ENCODE data around the gene ACCSL. TPM values are rescaled to one million over a fixed set of nuclear protein-coding genes. Genes with fewer than 3 reads are reported as not detected.

ACCSL gene
- total RNA-seq, 2 donors from 2014 or later = 0.15 to 0.78 TPM

GRCh38 chr11:44010789-44011251, 37.0 kb upstream of the ACCSL start:
- peaks cover 32% of the 10 kb centered on the region for H3K27me3 Mint-ChIP-seq
- no peaks in the 10 kb centered on the region for H3K9me3 ChIP-seq (ENCODE audit: control insufficient read depth, low read length, poor library complexity, severe bottlenecking)
- H3K36me3 Mint-ChIP-seq (ENCODE audit: low read depth) = no peaks in the 10 kb centered on the region
- H3K27ac Mint-ChIP-seq = no peak overlapping the region
- no peaks in the 10 kb centered on the region for H3K4me1 Mint-ChIP-seq
- H3K4me3 Mint-ChIP-seq = no peak overlapping the region
- ATAC-seq = no peak
- no peak for DNase-seq

- no peak for ATAC-seq
- no peaks in the 10 kb centered on the region for H3K9me3 ChIP-seq (ENCODE audit: control insufficient read depth, low read length, poor library complexity, severe bottlenecking)
- Mint-ChIP-seq H3K4me1 (no peaks in the 10 kb centered on the region), H3K27ac (no peak overlapping the region), H3K36me3 (ENCODE audit: low read depth) (no peaks in the 10 kb centered on the region), H3K27me3 (peaks cover 32% of the 10 kb centered on the region), H3K4me3 (no peak overlapping the region)
- DNase-seq = no peak
These were observed 36.0 kb upstream of the ACCSL start for GRCh38 chr11:44011797-44012196.

GRCh38 chr11:44014968-44015623, 32.7 kb upstream of the ACCSL start:
- no peaks in the 10 kb centered on the region for H3K36me3 Mint-ChIP-seq (ENCODE audit: low read depth)

DNA sequence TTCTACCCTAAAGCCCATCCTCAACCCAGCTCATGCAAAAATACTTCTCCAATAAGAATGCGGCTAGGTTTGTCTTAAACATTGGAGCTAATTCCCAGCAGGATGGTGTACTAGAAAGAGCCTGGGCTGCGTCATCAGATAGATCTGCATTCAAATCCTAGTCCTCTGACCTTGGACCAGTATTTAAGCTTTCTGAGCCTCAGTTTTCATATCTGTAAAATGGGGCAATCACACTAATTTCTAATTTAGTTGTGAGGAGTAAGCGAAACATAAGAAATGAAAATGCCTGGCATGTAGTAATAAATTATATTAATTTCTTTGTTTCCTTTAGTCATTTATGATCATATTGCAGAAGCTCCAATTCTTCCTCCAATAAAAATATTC, 32.2 kb upstream of the ACCSL start:
- H3K36me3 Mint-ChIP-seq (ENCODE audit: low read depth) = no peaks in the 10 kb centered on the region
- H3K27ac Mint-ChIP-seq = no peak overlapping the region
- no peak for ATAC-seq
- no peak for DNase-seq
- no peaks in the 10 kb centered on the region for H3K4me1 Mint-ChIP-seq
- no peaks in the 10 kb centered on the region for H3K9me3 ChIP-seq (ENCODE audit: control insufficient read depth, low read length, poor library complexity, severe bottlenecking)
- H3K27me3 Mint-ChIP-seq = peaks cover 17% of the 10 kb centered on the region
- H3K4me3 Mint-ChIP-seq = no peak overlapping the region

More at GRCh38 chr11:44014968-44015623, 32.7 kb upstream of the ACCSL start:
- no peak for DNase-seq
- Mint-ChIP-seq H3K27me3 (peaks cover 23% of the 10 kb centered on the region), H3K27ac (no peak overlapping the region), H3K4me1 (no peaks in the 10 kb centered on the region), H3K4me3 (no peak overlapping the region)
- H3K9me3 ChIP-seq (ENCODE audit: control insufficient read depth, low read length, poor library complexity, severe bottlenecking) = no peaks in the 10 kb centered on the region
- ATAC-seq = no peak

GRCh38 chr11:44016131-44016530, 31.6 kb upstream of the ACCSL start:
- ATAC-seq (no peak), DNase-seq (no peak)
- H3K4me3 Mint-ChIP-seq = no peak overlapping the region
- peaks cover 12% of the 10 kb centered on the region for H3K27me3 Mint-ChIP-seq
- no peaks in the 10 kb centered on the region for H3K9me3 ChIP-seq (ENCODE audit: control insufficient read depth, low read length, poor library complexity, severe bottlenecking)
- no peaks in the 10 kb centered on the region for H3K4me1 Mint-ChIP-seq
- H3K36me3 Mint-ChIP-seq (ENCODE audit: low read depth) = no peaks in the 10 kb centered on the region
- H3K27ac Mint-ChIP-seq = no peak overlapping the region

DNA sequence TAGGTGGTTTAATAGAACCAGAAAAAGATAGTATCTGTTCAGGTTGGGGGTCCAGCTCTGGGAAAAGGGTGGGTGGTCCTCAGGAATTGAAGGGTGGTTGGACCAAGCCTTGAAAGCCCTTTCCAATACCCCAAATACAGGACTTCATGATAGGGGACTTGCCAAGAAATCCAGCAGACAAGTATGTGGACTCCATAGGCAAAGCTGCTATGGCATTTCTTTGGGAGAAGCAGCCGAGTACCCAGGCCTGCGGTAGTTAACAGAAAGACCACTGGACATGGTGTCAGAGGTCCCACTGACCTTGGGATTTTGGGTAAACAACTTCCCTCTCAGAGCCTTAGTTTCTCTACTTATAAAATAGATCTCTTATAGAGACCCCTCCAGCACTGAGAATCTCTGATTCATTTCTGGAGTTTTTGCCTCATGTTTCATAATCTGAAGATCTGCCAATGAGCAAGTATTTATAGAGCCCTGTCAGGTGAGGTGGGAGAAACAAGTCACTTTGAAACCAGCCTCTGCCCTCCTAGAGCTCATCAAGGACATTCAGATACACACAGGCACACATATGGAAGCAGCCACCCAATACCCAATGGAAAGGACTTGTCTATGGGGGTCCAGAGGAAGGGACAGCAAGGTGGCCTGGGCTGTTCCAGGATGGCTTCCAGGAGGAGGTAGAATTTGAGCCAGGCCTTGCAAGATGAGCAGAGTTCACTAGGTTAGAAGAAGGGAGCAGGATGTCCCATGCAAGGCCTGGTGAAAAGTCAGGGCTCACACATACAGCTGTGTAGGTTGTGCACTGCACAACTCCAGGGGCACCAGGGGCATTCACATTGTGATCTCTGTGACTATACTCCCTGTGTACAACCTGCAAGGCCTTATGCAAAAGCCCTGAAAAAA, 31.0 kb upstream of the ACCSL start:
- Mint-ChIP-seq H3K4me3 (no peak overlapping the region), H3K27me3 (peaks cover 6% of the 10 kb centered on the region), H3K4me1 (no peaks in the 10 kb centered on the region), H3K27ac (no peak overlapping the region), H3K36me3 (ENCODE audit: low read depth) (no peaks in the 10 kb centered on the region)
- no peaks in the 10 kb centered on the region for H3K9me3 ChIP-seq (ENCODE audit: control insufficient read depth, low read length, poor library complexity, severe bottlenecking)
- DNase-seq (no peak), ATAC-seq (no peak)

GRCh38 chr11:44017443-44018126, 30.2 kb upstream of the ACCSL start:
- Mint-ChIP-seq H3K27ac (no peak overlapping the region), H3K36me3 (ENCODE audit: low read depth) (peaks cover 2% of the 10 kb centered on the region), H3K27me3 (peaks cover 4% of the 10 kb centered on the region), H3K4me3 (no peak overlapping the region), H3K4me1 (no peaks in the 10 kb centered on the region)
- no peaks in the 10 kb centered on the region for H3K9me3 ChIP-seq (ENCODE audit: control insufficient read depth, low read length, poor library complexity, severe bottlenecking)
- DNase-seq (no peak), ATAC-seq (no peak)

GRCh38 chr11:44018127-44018521, 29.7 kb upstream of the ACCSL start:
- no peaks in the 10 kb centered on the region for H3K4me1 Mint-ChIP-seq
- H3K27ac Mint-ChIP-seq = no peak overlapping the region
- no peak overlapping the region for H3K4me3 Mint-ChIP-seq
- no peaks in the 10 kb centered on the region for H3K9me3 ChIP-seq (ENCODE audit: control insufficient read depth, low read length, poor library complexity, severe bottlenecking)
- peaks cover 2% of the 10 kb centered on the region for H3K36me3 Mint-ChIP-seq (ENCODE audit: low read depth)
- ATAC-seq (no peak), DNase-seq (no peak)
- H3K27me3 Mint-ChIP-seq = peaks cover 4% of the 10 kb centered on the region

DNA sequence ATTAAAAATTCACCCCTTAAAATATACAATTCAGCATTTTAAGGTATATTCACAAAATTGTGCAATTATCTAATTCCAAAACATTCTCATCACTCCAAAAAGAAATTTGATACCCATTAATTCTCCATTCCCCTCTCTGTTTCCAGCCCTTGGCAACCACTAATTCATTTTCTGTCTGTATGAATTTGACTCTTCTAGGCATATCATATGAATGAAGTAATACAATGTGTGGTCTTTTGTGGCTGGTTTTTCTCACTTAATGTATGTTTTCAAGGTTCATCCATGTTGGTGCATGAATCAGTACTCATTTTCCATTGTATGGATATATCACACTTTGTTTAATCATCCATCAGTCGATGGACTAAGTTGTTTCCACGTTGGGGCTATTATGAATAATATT, 29.0 kb upstream of the ACCSL start:
- H3K4me1 Mint-ChIP-seq = no peaks in the 10 kb centered on the region
- H3K4me3 Mint-ChIP-seq = no peak overlapping the region
- ATAC-seq (no peak), DNase-seq (no peak)
- H3K27ac Mint-ChIP-seq = no peak overlapping the region
- H3K27me3 Mint-ChIP-seq = peaks cover 4% of the 10 kb centered on the region
- no peaks in the 10 kb centered on the region for H3K9me3 ChIP-seq (ENCODE audit: control insufficient read depth, low read length, poor library complexity, severe bottlenecking)
- peaks cover 2% of the 10 kb centered on the region for H3K36me3 Mint-ChIP-seq (ENCODE audit: low read depth)

- H3K9me3 ChIP-seq (ENCODE audit: control insufficient read depth, low read length, poor library complexity, severe bottlenecking) = peaks cover 2% of the 10 kb centered on the region
- no peaks in the 10 kb centered on the region for H3K4me1 Mint-ChIP-seq
- DNase-seq = no peak
- H3K36me3 Mint-ChIP-seq (ENCODE audit: low read depth) = peaks cover 4% of the 10 kb centered on the region
- peaks cover 23% of the 10 kb centered on the region for H3K27me3 Mint-ChIP-seq
- no peak overlapping the region for H3K27ac Mint-ChIP-seq
- ATAC-seq = no peak
- no peak overlapping the region for H3K4me3 Mint-ChIP-seq
These were observed 22.8 kb upstream of the ACCSL start for GRCh38 chr11:44024977-44025376.

- Mint-ChIP-seq H3K36me3 (ENCODE audit: low read depth) (peaks cover 4% of the 10 kb centered on the region), H3K27me3 (peaks cover 26% of the 10 kb centered on the region), H3K4me1 (no peaks in the 10 kb centered on the region), H3K4me3 (no peak overlapping the region), H3K27ac (no peak overlapping the region)
- no peak for ATAC-seq
- peaks cover 2% of the 10 kb centered on the region for H3K9me3 ChIP-seq (ENCODE audit: control insufficient read depth, low read length, poor library complexity, severe bottlenecking)
- no peak for DNase-seq
These were observed 22.1 kb upstream of the ACCSL start for GRCh38 chr11:44025727-44026126.

DNA sequence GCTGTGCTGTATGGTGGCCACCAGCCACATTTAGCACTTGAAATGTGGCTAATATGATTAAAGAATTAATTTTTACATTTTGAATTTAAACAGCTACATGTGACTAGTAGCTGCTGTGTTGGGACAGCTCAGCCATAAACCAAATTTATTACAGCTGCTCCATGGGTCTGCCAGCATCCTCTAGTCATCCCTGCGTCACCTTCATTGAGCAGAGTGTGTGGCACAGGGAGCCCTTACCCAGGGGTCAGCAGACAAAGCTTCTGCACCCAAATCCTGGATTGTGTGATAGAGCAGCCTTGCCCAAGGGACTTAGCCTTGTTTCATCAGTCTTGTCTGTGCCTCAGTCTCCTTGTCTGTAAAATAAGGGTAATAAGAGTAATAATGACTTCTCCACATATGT, 19.4 kb upstream of the ACCSL start:
- Mint-ChIP-seq H3K36me3 (ENCODE audit: low read depth) (peaks cover 5% of the 10 kb centered on the region), H3K27me3 (peaks cover 51% of the 10 kb centered on the region), H3K4me3 (no peak overlapping the region), H3K4me1 (no peaks in the 10 kb centered on the region), H3K27ac (no peak overlapping the region)
- ATAC-seq (no peak), DNase-seq (no peak)
- H3K9me3 ChIP-seq (ENCODE audit: control insufficient read depth, low read length, poor library complexity, severe bottlenecking) = peaks cover 2% of the 10 kb centered on the region

- DNase-seq (no peak), ATAC-seq (no peak)
- Mint-ChIP-seq H3K4me3 (no peak overlapping the region), H3K4me1 (no peaks in the 10 kb centered on the region), H3K27ac (no peak overlapping the region), H3K27me3 (peaks cover 51% of the 10 kb centered on the region), H3K36me3 (ENCODE audit: low read depth) (peaks cover 5% of the 10 kb centered on the region)
- peaks cover 2% of the 10 kb centered on the region for H3K9me3 ChIP-seq (ENCODE audit: control insufficient read depth, low read length, poor library complexity, severe bottlenecking)
These were observed 18.8 kb upstream of the ACCSL start for GRCh38 chr11:44028816-44029506.

Data from T-helper 17 cell (primary cell).